Measurements from ENCODE around the gene CAMK2G. TPM values are rescaled to one million over a fixed set of nuclear protein-coding genes. Genes with fewer than 3 reads are reported as not detected.
A peak's percentile ranks its signal among the peaks of the same experiment; 100 is the strongest.

CAMK2G gene
- polyA plus RNA-seq, 2 of the 4 experiments (the other 2 are of a cell fraction) = 22.6 to 25.5 TPM

DNA sequence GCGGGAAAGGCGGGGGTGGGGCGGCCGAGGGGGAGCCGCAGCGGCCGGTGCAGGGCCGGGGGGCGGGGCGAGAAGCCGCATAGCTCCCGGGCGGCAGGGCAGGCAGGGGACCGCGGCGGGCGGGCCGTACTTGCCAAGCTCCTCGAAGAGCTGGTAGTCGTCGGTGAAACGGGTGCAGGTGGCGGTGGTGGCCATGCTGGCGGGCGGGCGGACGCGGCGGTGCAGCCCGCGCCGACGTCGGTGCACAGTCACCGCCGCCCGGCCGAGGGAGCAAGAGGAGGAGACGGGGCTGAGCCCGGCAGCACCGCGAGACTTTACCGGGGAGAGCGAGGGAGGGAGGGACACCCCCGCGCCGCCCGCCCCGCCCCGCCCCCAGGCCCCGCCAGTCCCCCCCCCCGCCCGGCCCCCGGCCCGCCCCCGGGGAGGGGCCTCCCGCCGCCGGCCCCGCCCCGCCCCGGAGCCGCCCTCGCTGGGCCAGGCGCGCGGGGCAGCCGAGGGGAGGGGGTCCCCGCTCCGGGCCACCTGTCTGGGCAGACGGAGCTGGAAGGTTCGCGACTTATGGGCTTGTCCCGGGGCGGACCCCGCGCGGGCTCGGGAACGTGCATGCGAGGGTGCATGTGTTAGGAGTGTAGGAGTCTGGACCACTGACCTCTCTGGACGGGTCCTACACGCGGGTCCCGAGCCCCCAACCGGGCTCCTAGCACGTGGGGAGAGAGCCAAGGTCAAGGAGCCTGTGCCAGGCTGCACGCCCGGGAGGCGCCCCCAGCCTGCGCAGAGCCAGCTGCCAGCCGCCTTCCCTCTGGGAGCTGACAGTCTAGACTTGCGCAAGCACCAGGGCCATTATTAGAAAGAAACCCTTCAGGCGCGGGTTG lies at the start of gene CAMK2G (continued):
- TF ChIP-seq, protein P1, sequence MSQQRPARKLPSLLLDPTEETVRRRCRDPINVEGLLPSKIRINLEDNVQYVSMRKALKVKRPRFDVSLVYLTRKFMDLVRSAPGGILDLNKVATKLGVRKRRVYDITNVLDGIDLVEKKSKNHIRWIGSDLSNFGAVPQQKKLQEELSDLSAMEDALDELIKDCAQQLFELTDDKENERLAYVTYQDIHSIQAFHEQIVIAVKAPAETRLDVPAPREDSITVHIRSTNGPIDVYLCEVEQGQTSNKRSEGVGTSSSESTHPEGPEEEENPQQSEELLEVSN (IDR thresholded peaks at IDR 0.05; ENCODE audit: borderline replicate concordance, low read depth) = 0 out of 2 replicates have a peak, but pooled peaks have one; percentile 28
- TF ChIP-seq HEYL (CRISPR knock-in tag; IDR thresholded peaks at IDR 0.05) (no peak), TP53 (CRISPR knock-in tag; IDR thresholded peaks at IDR 0.05) (no peak), KDM5A (IDR thresholded peaks at IDR 0.05) (no peak), SREBF2 (IDR thresholded peaks at IDR 0.05) (no peak), CBX8 (IDR thresholded peaks at IDR 0.05) (no peak), FOSB (CRISPR knock-in tag; IDR thresholded peaks at IDR 0.05) (no peak), JUNB (IDR thresholded peaks at IDR 0.05) (no peak), EHMT2 (IDR thresholded peaks at IDR 0.05; ENCODE audit: low read depth) (no peak), HOXB13 (CRISPR knock-in tag; IDR thresholded peaks at IDR 0.05; ENCODE audit: low read depth) (no peak), HOXB5 (CRISPR knock-in tag; IDR thresholded peaks at IDR 0.05) (no peak), SMC3 (IDR thresholded peaks at IDR 0.05) (no peak), BHLHE40 (IDR thresholded peaks at IDR 0.05; ENCODE audit: low read depth, low read length) (no peak), POLR2A (IDR thresholded peaks at IDR 0.05; ENCODE audit: low read length) (peak; percentile 78), RARB (CRISPR knock-in tag; IDR thresholded peaks at IDR 0.05) (no peak), NR3C1 (IDR thresholded peaks at IDR 0.05) (no peak), ZC3H11A (IDR thresholded peaks at IDR 0.05) (no peak), PHF8 (IDR thresholded peaks at IDR 0.05; ENCODE audit: borderline replicate concordance, low read depth) (peak; percentile 52; the same call in 1 of the 2 replicates), RNF2 (IDR thresholded peaks at IDR 0.05; ENCODE audit: borderline replicate concordance, low read depth) (no peak), FOXS1 (CRISPR knock-in tag; IDR thresholded peaks at IDR 0.05) (no peak), GATA3 (IDR thresholded peaks at IDR 0.05; ENCODE audit: borderline replicate concordance) (no peak), HOXA7 (CRISPR knock-in tag; IDR thresholded peaks at IDR 0.05) (no peak)
- TF ChIP-seq, protein P2, sequence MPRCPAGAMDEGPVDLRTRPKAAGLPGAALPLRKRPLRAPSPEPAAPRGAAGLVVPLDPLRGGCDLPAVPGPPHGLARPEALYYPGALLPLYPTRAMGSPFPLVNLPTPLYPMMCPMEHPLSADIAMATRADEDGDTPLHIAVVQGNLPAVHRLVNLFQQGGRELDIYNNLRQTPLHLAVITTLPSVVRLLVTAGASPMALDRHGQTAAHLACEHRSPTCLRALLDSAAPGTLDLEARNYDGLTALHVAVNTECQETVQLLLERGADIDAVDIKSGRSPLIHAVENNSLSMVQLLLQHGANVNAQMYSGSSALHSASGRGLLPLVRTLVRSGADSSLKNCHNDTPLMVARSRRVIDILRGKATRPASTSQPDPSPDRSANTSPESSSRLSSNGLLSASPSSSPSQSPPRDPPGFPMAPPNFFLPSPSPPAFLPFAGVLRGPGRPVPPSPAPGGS (IDR thresholded peaks at IDR 0.05) = 0 out of 3 replicates have a peak, but pooled peaks have one; percentile 31
- TF ChIP-seq, protein P3, sequence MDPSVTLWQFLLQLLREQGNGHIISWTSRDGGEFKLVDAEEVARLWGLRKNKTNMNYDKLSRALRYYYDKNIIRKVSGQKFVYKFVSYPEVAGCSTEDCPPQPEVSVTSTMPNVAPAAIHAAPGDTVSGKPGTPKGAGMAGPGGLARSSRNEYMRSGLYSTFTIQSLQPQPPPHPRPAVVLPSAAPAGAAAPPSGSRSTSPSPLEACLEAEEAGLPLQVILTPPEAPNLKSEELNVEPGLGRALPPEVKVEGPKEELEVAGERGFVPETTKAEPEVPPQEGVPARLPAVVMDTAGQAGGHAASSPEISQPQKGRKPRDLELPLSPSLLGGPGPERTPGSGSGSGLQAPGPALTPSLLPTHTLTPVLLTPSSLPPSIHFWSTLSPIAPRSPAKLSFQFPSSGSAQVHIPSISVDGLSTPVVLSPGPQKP (IDR thresholded peaks at IDR 0.05; ENCODE audit: low read depth, low read length) = no peak
- TF ChIP-seq, protein P4, sequence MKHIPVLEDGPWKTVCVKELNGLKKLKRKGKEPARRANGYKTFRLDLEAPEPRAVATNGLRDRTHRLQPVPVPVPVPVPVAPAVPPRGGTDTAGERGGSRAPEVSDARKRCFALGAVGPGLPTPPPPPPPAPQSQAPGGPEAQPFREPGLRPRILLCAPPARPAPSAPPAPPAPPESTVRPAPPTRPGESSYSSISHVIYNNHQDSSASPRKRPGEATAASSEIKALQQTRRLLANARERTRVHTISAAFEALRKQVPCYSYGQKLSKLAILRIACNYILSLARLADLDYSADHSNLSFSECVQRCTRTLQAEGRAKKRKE (CRISPR knock-in tag; IDR thresholded peaks at IDR 0.05; ENCODE audit: low read depth) = no peak
- TF ChIP-seq, protein P5, sequence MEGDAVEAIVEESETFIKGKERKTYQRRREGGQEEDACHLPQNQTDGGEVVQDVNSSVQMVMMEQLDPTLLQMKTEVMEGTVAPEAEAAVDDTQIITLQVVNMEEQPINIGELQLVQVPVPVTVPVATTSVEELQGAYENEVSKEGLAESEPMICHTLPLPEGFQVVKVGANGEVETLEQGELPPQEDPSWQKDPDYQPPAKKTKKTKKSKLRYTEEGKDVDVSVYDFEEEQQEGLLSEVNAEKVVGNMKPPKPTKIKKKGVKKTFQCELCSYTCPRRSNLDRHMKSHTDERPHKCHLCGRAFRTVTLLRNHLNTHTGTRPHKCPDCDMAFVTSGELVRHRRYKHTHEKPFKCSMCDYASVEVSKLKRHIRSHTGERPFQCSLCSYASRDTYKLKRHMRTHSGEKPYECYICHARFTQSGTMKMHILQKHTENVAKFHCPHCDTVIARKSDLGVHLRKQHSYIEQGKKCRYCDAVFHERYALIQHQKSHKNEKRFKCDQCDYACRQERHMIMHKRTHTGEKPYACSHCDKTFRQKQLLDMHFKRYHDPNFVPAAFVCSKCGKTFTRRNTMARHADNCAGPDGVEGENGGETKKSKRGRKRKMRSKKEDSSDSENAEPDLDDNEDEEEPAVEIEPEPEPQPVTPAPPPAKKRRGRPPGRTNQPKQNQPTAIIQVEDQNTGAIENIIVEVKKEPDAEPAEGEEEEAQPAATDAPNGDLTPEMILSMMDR (IDR thresholded peaks at IDR 0.05) = no peak
